Left lung (tissue), 10 donors: ENCODE data around the gene DENND6A. TPM values are rescaled to one million over a fixed set of nuclear protein-coding genes. Genes with fewer than 3 reads are reported as not detected.
A peak's percentile ranks its signal among the peaks of the same experiment; 100 is the strongest.

Source experiments
- ATAC-seq: fragments of 200-7000 bp; cut with Tn5 transposase; one replicate; pipeline ENCODE4 v1.9.1; 2020; ENCODE audit warnings: moderate library complexity
- DNase-seq, 4 donors: peaks; one replicate each; pipeline ENCODE4 v3.0.0-alpha.2; 2013 to 2020
- H3K27ac ChIP-seq, 2 donors: fragments of 200-600 bp; sonication (generic) in 1 of 2; one replicate each; pipeline versions ENCODE4 v1.5.0 to v1.8.0; 2020 to 2021
- H3K27me3 ChIP-seq, 2 donors: fragments of 200-600 bp; sonication (generic) in 1 of 2; one replicate each; pipeline versions ENCODE4 v1.5.0 to v1.8.0; 2020 to 2021
- H3K36me3 ChIP-seq, 2 donors: fragments of 200-600 bp; sonication (generic) in 1 of 2; one replicate each; pipeline versions ENCODE4 v1.5.0 to v1.8.0; 2020 to 2021
- H3K4me1 ChIP-seq, 2 donors: fragments of 200-600 bp; one replicate each; pipeline ENCODE4 v1.8.0; 2021
- H3K4me3 ChIP-seq, 2 donors: fragments of 200-600 bp; sonication (generic) in 1 of 2; one replicate each; pipeline versions ENCODE4 v1.5.0 to v1.8.0; 2020 to 2021; ENCODE audit warnings: mild to moderate bottlenecking in 1 of 2
- H3K9me3 ChIP-seq, 2 donors: fragments of 200-600 bp; sonication (generic) in 1 of 2; one replicate each; pipeline versions ENCODE4 v1.5.0 to v1.8.0; 2020 to 2021
- CTCF ChIP-seq, 2 donors: fragments of 200-600 bp; sonication (generic) in 1 of 2; IDR thresholded peaks; one replicate each; pipeline versions ENCODE4 v1.5.0 to v1.8.0; 2021; ENCODE audit warnings: antibody characterized with exemption in 2 of 2
- intact Hi-C, 2 donors: fragments of 100-400 bp; cut with DNase I; formaldehyde crosslinking; loops; one replicate each; pipeline versions ENCODE4 v1.11.2 to v1.14.2; 2022
- polyA plus RNA-seq, 6 donors: library from polyadenylated mRNA; unstranded; fragments of 120-200 nt; gene quantifications; one replicate each; pipeline ENCODE4 v1.2.1, GENCODE V29; 2013; ENCODE audit not compliant: insufficient read length in 6 of 6
- total RNA-seq, 2 donors: library from RNA; stranded (reverse); fragmentation: NEBNext Ultra II Directional; extraction: Animal tissue kit (Norgen Biotek cat#: 25700); gene quantifications; one replicate each; pipeline ENCODE4 v1.2.1, GENCODE V29; 2021
- donor health status: DM: no; HTN: yes; CAD: no.
- donor health status: DM: no; HTN: no; CAD: no.

Gene DENND6A
- total and polyA plus RNA-seq, 8 donors = 21.8 to 38.7 (median 31.6) TPM

- DNase-seq (no peak), ATAC-seq (no peak)
- no peak overlapping the region for H3K27ac ChIP-seq
- no peaks in the 10 kb centered on the region for H3K4me1 ChIP-seq
- peaks cover 0 to 9% of the 10 kb centered on the region in 2 donors for H3K36me3 ChIP-seq
- no peak for TF ChIP-seq CTCF (IDR thresholded peaks at IDR 0.05)
- intact Hi-C loops = no loop called here
- no peak overlapping the region for H3K4me3 ChIP-seq
- no peaks in the 10 kb centered on the region for H3K27me3 ChIP-seq
- H3K9me3 ChIP-seq = peaks cover 0 to 4% of the 10 kb centered on the region in 2 donors
Observed at GRCh38 chr3:57605683-57606082, 87.2 kb downstream of the DENND6A start.

GRCh38 chr3:57604971-57605370 lies 87.9 kb downstream of the DENND6A start:
- DNase-seq (no peak), ATAC-seq (no peak)
- Histone ChIP-seq H3K4me1 (no peaks in the 10 kb centered on the region), H3K9me3 (peaks cover 0 to 3% of the 10 kb centered on the region in 2 donors), H3K36me3 (peaks cover 0 to 9% of the 10 kb centered on the region in 2 donors), H3K27ac (no peak overlapping the region), H3K27me3 (no peaks in the 10 kb centered on the region), H3K4me3 (no peak overlapping the region)
- TF ChIP-seq CTCF (IDR thresholded peaks at IDR 0.05) = no peak
- intact Hi-C loops = no loop called here

GRCh38 chr3:57600195-57600594 lies 92.7 kb downstream of the DENND6A start:
- Histone ChIP-seq H3K4me1 (peaks cover 10 to 22% of the 10 kb centered on the region in 2 donors), H3K27ac (no peak overlapping the region), H3K36me3 (no peaks in the 10 kb centered on the region), H3K9me3 (no peaks in the 10 kb centered on the region), H3K4me3 (no peak overlapping the region), H3K27me3 (no peaks in the 10 kb centered on the region)
- no peak for TF ChIP-seq CTCF (IDR thresholded peaks at IDR 0.05)
- no peak for DNase-seq
- no peak for ATAC-seq
- intact Hi-C loops = no loop called here

GRCh38 chr3:57598765-57599360 lies 94.0 kb downstream of the DENND6A start:
- no peak for TF ChIP-seq CTCF (IDR thresholded peaks at IDR 0.05)
- H3K36me3 ChIP-seq = no peaks in the 10 kb centered on the region
- no peaks in the 10 kb centered on the region for H3K27me3 ChIP-seq
- intact Hi-C loops = no loop called here
- peaks cover 21 to 35% of the 10 kb centered on the region in 2 donors for H3K4me1 ChIP-seq
- DNase-seq = no peak
- H3K4me3 ChIP-seq = peak overlapping the region; percentile 70 to 77
- H3K27ac ChIP-seq = peak overlapping the region; percentile 97 to 99
- no peaks in the 10 kb centered on the region for H3K9me3 ChIP-seq
- ATAC-seq = no peak

- H3K4me3 ChIP-seq = peak within 1 kb of the TSS; percentile 70 to 77
- peak in 1 of 2 donors; percentile 26 for TF ChIP-seq CTCF (IDR thresholded peaks at IDR 0.05)
- intact Hi-C loops = no loop called here
- H3K9me3 ChIP-seq = no peaks in the 10 kb centered on the region
- peak; percentile 93 for ATAC-seq
- H3K27ac ChIP-seq = peak within 1 kb of the TSS; percentile 97 to 99
- H3K27me3 ChIP-seq = no peaks in the 10 kb centered on the region
- H3K36me3 ChIP-seq = peaks cover 0 to 6% of the 10 kb centered on the region in 2 donors
- H3K4me1 ChIP-seq = peaks cover 35 to 50% of the 10 kb centered on the region in 2 donors
- peak; percentile 99 to 100 (median 100) for DNase-seq
Observed at GRCh38 chr3:57597127-57597923, 95.6 kb downstream of the DENND6A start, which contains the start of gene ARF4. Gene ARF4 (minus strand): TSS chr3:57597344. CDS start chr3:57597140, 204 bp downstream.
